Stimulated activated CD4-positive, alpha-beta T cell treated with anti-CD3 and anti-CD28 coated beads, Interleukin-15, amount 100 ng/mL, for 1 hour (primary cell): ENCODE data around the gene TMEM200A.
"Not testable (repeated sequence)": the region's sequence is repeated elsewhere in the genome, so short reads cannot be mapped to it uniquely, and the experiment has no call there.

Experiments
- DNase-seq, 2 donors: peaks; one replicate each; pipeline ENCODE4 v3.0.0-alpha.2; 2020; ENCODE audit warnings: low read depth in 1 of 2, low spot score in 1 of 2

Gene TMEM200A

GRCh38 chr6:130365166-130366106 lies at the start of gene TMEM200A:
Gene TMEM200A, plus strand, starts transcription at chr6:130366017. Its CDS starts 74,406 bp downstream, at chr6:130440423.
- DNase-seq, result peak; percentile 22 to 37

DNA sequence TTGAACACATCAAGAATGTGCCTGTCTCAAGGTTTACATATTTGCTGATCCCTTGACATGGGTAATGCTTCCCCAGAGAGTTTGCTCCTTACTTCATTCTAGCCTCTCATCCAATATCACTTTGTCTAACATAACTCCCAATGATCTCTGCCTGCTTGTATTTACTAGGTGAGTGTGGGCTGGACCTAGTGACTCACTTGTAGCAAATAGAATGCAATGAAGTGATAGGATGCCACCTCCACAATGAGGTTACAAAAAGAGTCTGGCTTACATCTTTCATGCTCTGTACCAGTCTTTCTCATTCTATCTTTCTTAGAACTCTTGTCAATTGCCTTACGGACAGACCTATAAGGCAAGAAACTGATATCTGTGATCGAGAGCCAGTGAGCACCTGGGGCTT lies 44.9 kb upstream of the TMEM200A start:
- DNase-seq, result no peak

DNA sequence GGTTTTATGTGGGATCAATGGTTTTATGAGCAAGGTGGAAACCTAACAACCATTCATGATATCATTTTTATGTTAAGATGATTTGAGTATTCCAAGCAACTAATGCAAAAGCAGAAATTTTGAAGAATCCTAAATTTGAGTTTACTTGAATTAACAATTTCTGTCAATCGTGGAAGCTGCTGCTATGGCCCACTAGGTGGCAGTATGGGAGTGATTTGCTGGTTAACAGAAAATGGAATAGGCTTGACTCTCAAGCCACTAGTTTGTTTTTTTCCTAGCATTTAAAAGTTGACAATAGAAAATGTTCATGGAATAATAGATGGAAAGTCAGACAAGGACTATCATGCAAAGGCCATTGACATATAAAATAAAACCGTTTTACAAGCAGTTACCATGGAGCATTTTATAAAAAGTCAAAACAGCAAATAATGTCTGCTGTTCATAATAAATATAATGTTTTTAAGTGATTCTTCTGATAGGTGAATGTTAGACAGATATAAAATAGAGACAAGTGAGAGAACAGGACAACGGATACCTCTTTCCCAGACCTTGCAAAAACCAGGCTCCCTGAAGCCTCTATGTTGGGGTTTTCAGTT lies 43.0 kb upstream of the TMEM200A start:
- peak in 1 of 2 donors; percentile 12 for DNase-seq

GRCh38 chr6:130324657-130325056 lies 41.2 kb upstream of the TMEM200A start:
- no peak for DNase-seq

GRCh38 chr6:130326496-130326895 lies 39.3 kb upstream of the TMEM200A start:
- DNase-seq, result no peak

DNA sequence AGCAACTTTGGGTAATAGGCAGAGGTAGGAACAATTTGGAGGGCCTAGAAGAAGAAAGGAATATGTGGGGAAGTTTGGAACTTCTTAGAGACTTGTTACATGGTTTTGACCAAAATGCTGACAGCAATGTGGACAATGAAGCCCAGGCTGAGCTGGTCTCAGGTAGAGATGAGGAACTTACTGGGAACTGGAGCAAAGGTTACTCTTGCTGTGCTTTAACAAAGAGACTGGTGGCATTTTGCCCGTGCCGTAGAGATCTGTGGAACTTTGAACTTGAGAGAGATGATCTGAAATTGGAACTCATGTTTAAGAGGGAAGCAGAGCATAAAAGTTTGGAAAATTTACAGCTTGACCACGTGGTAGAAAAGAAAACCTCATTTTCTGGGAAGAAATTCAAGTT lies 28.3 kb upstream of the TMEM200A start:
- DNase-seq, result no peak

GRCh38 chr6:130346324-130346723 lies 19.5 kb upstream of the TMEM200A start:
- not testable (repeated sequence) for DNase-seq

DNA sequence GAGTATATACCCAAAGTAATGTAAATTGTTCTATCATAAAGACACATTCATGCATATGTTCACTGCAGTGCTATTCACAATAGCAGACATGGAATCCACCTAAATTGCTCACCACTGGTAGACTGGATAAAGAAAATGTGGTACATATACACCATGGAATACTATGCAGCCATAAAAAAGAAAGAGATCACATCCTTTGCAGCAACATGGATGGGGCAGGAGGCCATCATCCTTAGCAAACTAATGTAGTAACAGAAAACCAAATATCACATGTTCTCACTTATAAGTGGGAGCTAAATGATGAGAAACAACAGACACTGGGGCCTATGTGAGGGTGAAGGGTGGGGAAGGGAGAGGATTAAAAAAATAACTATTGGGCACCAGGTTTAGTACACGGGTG lies 11.5 kb upstream of the TMEM200A start:
- no peak for DNase-seq

GRCh38 chr6:130355572-130355971 lies 10.2 kb upstream of the TMEM200A start:
- no peak for DNase-seq

DNA sequence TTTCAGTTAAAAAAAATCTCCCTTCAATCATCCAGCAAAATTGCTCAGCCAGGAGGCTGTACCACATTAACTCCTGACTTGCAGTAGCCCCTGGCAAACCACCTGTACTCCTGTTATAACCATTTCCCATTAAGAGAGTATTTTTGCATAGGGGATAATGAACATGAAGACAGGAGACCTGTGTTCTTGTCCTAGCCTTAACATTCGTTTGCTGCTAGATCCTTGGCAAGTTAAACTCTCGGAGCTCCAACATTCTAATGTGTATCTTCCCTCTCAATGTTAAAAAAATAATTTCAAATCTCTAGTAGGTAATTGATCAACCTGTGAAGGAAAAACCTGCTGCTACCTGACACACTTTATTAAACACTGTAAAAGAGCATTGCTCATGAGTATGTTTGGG lies 8.4 kb upstream of the TMEM200A start:
- DNase-seq, result no peak

DNA sequence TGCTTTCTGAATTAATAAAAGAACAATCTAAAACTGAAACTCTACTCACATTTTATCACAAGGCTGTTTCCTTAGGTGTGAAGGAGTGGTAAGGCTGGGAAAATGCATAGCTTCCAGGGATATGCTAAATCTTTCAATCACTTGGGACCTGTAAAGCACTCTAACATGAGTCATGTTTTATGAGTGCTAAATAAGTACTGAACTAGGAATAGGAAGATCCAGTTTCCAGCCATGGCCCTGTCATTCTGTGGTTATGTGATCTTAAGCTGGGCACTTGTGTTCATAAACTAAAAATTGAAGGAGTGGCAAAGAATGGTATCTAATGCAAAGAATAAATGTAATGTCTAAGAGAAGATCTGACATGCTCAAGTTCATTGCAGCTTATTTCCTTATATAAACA lies 6.1 kb upstream of the TMEM200A start:
- DNase-seq, result no peak

GRCh38 chr6:130362128-130362527 lies 3.7 kb upstream of the TMEM200A start:
- DNase-seq, result no peak

DNA sequence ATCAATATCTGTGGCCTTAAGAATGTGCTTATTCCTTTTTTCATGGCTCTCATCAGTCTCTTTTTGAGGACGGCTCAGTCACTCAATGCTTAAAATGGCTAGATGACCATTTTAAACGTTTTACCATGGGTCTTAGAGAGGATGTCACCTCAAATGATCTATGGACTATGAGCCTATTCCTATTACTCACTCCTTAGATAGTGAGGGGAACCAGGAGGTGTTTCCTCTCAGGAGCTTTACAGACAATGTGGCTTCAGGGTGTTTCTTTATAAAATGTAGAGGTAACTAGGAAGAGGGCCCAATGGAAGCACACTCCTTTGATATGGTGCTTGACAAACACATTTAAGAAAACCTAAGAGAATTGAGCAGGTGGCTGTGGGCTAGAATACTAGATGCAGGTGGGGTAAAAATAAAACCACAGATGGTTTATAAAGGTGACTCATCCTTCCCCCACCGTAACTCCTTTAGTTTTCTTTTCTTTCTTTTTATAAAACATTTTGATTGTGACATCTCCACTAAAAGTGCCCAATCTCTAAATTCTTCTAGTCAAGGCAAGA lies 1.5 kb upstream of the TMEM200A start:
- DNase-seq, result no peak

DNA sequence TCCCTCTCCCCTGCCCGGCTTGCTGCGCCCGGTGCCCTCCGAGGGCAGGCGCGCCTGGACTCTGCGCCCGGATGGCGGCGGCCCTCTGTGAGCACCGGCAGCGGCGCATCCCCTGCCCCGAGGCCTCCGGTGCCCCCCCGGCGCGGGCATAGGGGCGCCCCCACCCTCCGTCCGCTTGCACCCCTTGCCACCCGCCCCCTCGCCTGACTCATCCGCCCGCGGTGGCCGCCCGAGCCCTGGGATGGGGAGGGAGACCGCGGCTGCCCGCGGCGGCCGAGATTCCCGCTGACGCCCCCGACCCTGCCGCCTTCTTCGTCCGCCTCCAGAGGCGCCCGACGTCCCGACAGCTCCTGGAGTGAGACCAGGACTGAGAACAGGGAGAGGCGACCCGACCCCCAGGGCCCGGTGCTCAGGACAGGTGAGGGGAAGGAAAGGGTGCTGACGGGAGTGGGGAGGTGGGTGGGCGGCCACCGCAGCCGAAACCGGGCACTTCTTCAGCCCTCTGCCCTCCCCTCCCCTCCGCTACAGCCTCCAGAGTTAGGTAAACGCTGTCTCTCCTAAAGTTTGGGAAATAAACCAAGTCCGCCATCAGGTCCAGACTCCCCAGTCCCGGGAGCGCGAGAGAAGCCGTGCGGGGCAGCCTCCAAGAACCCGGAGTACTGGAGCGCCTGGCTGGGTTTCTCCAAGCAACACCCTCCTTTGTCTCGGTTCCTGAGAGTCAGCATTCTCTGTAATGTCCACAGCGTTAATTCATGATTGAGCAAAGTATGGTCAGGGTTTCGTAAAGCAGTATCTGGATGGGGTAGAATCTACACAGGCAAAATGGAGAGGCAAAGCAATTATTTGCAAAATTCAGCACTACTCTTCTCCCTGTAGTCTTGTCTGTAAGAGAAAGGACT lies 539 bp downstream of the TMEM200A start:
- DNase-seq, result peak; percentile 13 to 26

DNA sequence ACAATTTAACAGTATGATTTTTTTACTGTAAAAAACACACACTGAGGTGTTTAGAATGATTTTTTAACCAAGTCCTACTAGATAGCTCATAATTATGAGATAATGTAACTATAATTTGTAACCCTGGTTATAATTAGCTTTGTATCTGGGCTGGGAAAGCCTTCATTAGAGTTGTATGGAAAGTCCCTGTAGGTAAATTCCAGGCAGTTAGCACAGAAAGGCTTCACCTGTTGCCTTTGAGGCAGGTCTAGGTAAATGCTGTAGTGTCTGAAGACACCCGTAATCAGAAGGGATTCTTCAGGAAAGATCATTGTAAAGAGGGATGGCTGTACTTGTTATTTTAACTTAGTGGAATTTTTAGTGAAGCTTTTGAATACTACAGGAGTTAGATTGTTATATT lies 1.9 kb downstream of the TMEM200A start:
- DNase-seq, result no peak

GRCh38 chr6:130368576-130368975 lies 2.8 kb downstream of the TMEM200A start:
- DNase-seq, result no peak

DNA sequence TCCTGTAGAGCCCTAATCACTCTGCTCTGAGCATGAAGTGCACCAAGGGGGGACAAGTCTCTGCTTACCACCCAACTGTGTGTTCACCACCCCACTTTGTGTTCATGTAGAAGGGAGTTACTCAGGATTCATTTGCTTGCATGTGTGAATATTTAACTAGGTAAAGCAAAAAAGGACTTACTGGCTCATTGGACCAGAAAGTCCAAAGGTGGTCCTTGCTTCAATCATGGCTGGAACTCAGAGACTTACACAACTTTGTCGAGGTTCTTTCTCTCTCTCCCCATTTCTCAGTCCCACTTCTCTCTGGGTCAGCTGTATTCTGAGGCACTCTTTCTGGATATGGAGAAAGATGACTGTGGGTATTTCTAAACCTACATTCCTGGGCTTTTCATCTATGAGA lies 4.0 kb downstream of the TMEM200A start:
- no peak for DNase-seq

DNA sequence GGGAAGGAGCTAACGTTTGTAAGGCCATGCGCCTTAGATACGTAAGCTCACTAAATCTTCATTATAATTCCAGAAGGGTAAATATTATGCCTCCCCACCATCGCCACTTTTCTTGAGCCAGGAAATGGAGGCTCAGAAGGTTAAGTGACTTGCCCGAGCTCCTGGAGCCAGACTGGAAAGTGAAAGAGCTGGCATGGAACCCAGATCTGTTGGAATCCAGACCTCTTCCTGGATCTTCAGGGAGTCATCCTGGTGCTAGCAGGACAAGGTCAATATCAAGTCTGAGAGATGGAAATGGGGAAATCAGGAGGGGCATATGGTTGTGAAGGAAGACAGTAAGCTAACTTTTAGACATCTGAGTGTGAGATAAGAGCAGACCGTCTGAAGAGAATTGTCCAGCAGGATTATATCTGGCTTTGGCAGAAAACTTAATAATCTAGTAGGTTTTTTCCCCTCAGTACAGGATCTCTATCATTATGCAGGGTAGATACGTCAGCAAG lies 6.2 kb downstream of the TMEM200A start:
- no peak for DNase-seq

- no peak for DNase-seq
Observed at GRCh38 chr6:130372786-130373185, 7.0 kb downstream of the TMEM200A start.

DNA sequence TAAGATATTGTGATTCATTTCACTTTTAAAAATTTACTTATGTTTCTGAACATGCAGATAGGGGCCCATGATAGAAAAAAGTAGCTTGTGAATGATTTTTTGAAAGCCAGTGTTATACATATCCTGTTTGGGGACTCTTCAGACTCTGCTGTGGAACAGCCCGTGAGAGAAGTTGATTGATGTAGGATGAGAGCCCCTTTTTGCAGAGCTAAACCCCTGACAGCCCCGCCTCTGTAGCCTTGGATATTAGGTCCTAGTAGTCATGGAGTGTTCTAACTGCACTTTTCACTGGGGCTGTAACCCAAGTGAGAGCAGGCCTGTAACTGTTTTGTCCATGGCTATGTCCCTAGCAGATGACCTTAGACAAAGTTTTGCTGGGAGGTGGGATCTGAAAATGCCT lies 8.2 kb downstream of the TMEM200A start:
- DNase-seq, result no peak

GRCh38 chr6:130376936-130377335 lies 11.1 kb downstream of the TMEM200A start:
- DNase-seq, result no peak
